Measurements from ENCODE around the gene CNPY1. TPM values are rescaled to one million over a fixed set of nuclear protein-coding genes. Genes with fewer than 3 reads are reported as not detected.

Gene CNPY1
- total and polyA plus RNA-seq, 8 donors = 0.18 TPM; not detected in 7

GRCh38 chr7:155557778-155558177 lies 11.4 kb upstream of the CNPY1 start:
- DNase-seq = no peak
- Histone ChIP-seq H3K27ac (no peak overlapping the region), H3K4me1 (no peaks in the 10 kb centered on the region), H3K36me3 (no peaks in the 10 kb centered on the region), H3K9me3 (peaks cover 0 to 4% (median 0%) of the 10 kb centered on the region in 4 donors), H3K27me3 (peaks cover 0 to 56% (median 0%) of the 10 kb centered on the region in 3 donors), H3K4me3 (no peak overlapping the region)
- intact Hi-C loops (cut with DNase I; ENCODE audit: low total_unique reads) = loop anchor here (10.0 kb wide), 1 partner anchor 63 kb away; no protein-coding TSS in a partner anchor
- no peak for TF ChIP-seq POLR2A (IDR thresholded peaks at IDR 0.05)
- TF ChIP-seq POLR2AphosphoS5 (IDR thresholded peaks at IDR 0.05) = no peak
- no peak for TF ChIP-seq EP300 (IDR thresholded peaks at IDR 0.05)
- TF ChIP-seq CTCF (IDR thresholded peaks at IDR 0.05) = no peak
- 84 to 94% (median 88%) methylated on average over 10 of the region's 10 CpGs for WGBS, 5 donors

- Histone ChIP-seq H3K27ac (no peak overlapping the region), H3K4me1 (no peaks in the 10 kb centered on the region), H3K27me3 (peaks cover 0 to 61% (median 0%) of the 10 kb centered on the region in 3 donors), H3K36me3 (no peaks in the 10 kb centered on the region), H3K4me3 (no peak overlapping the region), H3K9me3 (peaks cover 0 to 12% (median 4%) of the 10 kb centered on the region in 4 donors)
- intact Hi-C loops (cut with DNase I; ENCODE audit: low total_unique reads) = loop anchor here (10.0 kb wide), 1 partner anchor 62 kb away; no protein-coding TSS in a partner anchor
- 62 to 73% (median 71%) methylated on average over 8 to 9 of the region's 9 CpGs for WGBS, 5 donors
- no peak for DNase-seq
- TF ChIP-seq EP300 (IDR thresholded peaks at IDR 0.05) = no peak
- no peak for TF ChIP-seq POLR2AphosphoS5 (IDR thresholded peaks at IDR 0.05)
- no peak for TF ChIP-seq POLR2A (IDR thresholded peaks at IDR 0.05)
- no peak for TF ChIP-seq CTCF (IDR thresholded peaks at IDR 0.05)
Measured at GRCh38 chr7:155556763-155557162, 10.4 kb upstream of the CNPY1 start.

GRCh38 chr7:155555116-155555695 lies 8.8 kb upstream of the CNPY1 start:
- intact Hi-C loops (cut with DNase I; ENCODE audit: low total_unique reads) = loop anchor here (10.0 kb wide), 1 partner anchor 60 kb away; no protein-coding TSS in a partner anchor
- TF ChIP-seq POLR2AphosphoS5 (IDR thresholded peaks at IDR 0.05) = no peak
- no peak for TF ChIP-seq POLR2A (IDR thresholded peaks at IDR 0.05)
- TF ChIP-seq EP300 (IDR thresholded peaks at IDR 0.05) = no peak
- no peak for TF ChIP-seq CTCF (IDR thresholded peaks at IDR 0.05)
- peaks cover 0 to 13% (median 5%) of the 10 kb centered on the region in 4 donors for H3K9me3 ChIP-seq
- H3K36me3 ChIP-seq = no peaks in the 10 kb centered on the region
- H3K27ac ChIP-seq = no peak overlapping the region
- 86 to 89% (median 88%) methylated on average over 26 to 33 of the region's 33 CpGs for WGBS, 5 donors
- H3K4me1 ChIP-seq = no peaks in the 10 kb centered on the region
- no peak overlapping the region for H3K4me3 ChIP-seq
- DNase-seq = no peak
- peaks cover 0 to 49% (median 0%) of the 10 kb centered on the region in 3 donors for H3K27me3 ChIP-seq

GRCh38 chr7:155553871-155554270 lies 7.5 kb upstream of the CNPY1 start:
- Histone ChIP-seq H3K9me3 (peaks cover 0 to 13% (median 5%) of the 10 kb centered on the region in 4 donors), H3K27me3 (peaks cover 0 to 37% (median 0%) of the 10 kb centered on the region in 3 donors), H3K27ac (no peak overlapping the region), H3K36me3 (no peaks in the 10 kb centered on the region), H3K4me1 (no peaks in the 10 kb centered on the region), H3K4me3 (no peak overlapping the region)
- 87 to 93% (median 89%) methylated on average over 3 of the region's 3 CpGs for WGBS, 5 donors
- TF ChIP-seq EP300 (IDR thresholded peaks at IDR 0.05) (no peak), POLR2A (IDR thresholded peaks at IDR 0.05) (no peak), CTCF (IDR thresholded peaks at IDR 0.05) (no peak)
- DNase-seq = no peak
- intact Hi-C loops (cut with DNase I; ENCODE audit: low total_unique reads) = loop anchor here (10.0 kb wide), 1 partner anchor 59 kb away; no protein-coding TSS in a partner anchor

Data from stomach (tissue), 9 donors.